ENCODE results near the gene MTMR3.

MTMR3 gene

DNA sequence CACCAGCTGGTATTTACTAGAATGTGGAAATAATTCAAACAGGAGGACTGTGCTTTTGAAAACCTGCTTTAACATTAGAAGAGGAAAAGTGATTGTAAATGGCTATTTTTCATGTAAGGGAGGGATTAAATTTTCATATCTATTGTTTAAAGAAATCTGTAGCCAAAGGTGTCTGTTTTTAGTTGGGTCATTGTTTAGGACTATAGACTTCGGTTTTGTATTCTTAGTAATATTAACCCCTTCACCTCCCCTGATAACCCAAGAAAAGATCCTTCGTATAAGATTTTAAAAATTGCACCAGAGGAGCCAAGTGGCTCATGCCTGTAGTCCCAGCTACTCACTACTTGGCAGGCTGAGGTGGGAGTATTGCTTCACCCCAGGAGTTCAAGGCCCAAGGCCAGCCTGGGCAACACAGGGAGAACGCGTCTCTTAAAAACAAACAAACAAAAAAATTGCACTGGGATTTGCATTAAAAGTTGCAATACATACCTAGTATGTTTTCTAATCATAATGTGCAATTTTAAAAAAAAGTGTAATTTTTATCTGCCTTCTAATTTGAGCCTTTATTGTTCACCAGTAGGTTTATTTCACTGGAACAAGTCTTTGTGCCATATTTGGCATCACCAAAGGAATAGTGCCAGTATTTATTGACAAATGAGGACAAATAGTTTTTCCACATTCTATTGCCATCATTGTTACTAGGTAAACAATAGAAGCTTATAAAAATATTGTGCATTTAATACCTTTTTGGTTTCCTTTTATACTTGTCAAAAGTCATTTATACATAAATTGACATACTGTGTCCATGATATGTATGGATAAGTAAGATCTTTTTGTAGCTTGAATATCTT lies 34.3 kb downstream of the MTMR3 start:
- DNase-seq, result no peak

DNA sequence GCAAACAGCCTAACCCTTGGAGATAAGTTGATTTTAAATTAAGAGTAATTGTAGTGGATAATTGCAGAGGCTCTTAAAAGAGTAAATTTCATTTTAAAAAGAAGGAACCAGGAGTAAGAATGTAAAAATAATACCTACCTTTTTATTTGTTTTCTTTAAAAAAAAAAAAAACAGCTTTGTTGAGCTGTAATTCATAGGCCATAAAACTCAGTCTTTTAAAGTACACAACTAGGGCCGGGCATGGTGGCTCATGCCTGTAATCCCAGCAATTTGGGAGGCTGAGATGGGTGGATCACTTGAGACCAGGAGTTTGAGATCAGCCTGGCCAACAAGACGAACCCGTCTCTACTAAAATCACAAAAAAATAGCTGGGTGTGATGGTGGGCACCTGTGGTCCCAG lies 42.4 kb downstream of the MTMR3 start:
- DNase-seq, result no peak

DNA sequence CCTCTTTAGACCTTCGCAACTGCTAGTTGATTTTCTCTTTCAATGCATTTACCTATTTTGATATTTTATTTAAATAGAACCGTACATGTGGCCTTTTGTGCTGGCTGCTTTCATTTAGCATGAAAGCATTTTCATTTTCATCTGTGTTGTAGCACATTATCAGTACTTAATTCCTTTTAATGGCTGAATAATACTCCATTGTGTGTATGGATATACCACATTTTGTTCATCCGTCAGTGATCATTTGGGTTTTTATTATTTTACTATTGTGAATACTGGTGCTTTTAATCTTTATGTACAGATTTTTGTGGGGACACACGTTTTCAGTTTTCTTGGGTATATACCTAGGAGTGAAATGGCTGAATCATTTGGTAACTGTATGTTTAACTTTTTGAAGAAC lies 43.1 kb downstream of the MTMR3 start:
- no peak for DNase-seq

DNA sequence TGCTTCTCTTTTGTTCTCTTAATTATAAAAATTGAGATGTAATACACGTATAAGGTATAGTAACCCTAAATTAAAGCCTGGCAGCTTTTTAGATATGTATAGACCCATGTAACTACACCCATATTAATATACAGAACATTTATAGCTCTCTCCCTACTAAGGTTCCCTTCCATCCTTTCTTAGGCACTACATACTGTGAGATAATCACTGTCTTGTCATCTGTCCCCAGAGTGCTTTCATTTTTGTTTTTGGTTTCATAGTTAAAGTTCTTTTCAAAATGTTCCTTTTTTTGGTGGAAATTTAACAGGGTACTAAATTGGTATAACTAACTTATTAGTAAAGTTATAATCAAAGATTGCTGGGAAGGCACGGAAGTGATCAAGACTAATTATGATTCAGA lies 49.2 kb downstream of the MTMR3 start:
- no peak for DNase-seq

DNA sequence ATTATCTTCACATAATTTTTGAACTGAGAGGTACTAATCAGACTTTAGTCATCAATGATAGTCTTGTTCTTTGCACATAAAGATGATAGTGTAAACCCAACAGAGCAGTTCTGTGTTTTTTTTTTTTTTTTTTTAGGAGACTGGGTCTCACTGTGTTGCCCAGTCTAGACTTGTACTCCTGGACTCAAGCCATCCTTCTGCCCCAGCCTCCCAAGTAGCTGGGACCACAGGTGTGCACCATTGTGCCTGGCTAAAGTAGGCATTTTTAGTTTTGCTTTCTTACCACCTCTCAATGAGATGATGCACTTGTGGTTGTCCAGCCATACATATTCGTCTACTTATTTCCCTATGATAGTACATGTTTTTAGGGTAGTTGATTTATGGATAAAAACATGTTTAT lies 50.6 kb downstream of the MTMR3 start:
- no peak for DNase-seq

DNA sequence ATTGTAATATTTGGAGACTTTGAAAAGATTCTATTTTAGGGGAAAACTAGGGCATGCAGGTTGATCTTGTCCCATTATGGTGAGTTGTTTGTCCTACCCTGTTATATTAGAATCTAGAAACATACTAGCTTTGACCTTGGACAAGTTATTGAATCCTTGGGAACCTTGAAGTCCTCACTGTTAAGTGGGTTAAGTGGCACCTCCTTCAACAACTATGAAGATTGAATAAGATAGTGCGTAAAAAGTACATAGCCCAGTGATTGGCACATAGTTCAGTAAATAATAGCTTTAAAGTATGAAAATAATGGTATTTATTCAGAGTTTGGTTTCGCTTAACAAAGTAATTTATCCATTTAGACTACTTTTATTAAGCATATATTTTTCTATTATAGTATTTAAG lies 51.6 kb downstream of the MTMR3 start:
- no peak for DNase-seq

DNA sequence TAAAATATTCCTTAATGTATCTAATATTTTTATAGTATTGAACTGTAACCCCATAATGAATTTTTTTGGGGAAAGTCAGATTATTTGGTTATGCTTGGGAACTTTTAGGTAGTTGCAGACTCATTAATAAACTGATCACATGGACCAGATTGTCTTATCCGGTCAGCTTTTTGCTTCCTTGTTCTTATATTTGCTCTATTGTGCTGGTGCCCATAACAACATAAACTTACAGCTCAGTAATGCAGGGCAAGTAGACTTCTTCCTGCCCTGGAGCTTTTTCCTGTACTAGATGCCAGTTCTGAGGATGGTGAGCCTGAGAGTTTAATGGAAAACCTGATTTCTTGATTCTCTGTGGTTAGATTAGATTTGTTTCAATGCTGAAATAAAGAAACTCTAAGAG lies 53.2 kb downstream of the MTMR3 start:
- no peak for DNase-seq

DNA sequence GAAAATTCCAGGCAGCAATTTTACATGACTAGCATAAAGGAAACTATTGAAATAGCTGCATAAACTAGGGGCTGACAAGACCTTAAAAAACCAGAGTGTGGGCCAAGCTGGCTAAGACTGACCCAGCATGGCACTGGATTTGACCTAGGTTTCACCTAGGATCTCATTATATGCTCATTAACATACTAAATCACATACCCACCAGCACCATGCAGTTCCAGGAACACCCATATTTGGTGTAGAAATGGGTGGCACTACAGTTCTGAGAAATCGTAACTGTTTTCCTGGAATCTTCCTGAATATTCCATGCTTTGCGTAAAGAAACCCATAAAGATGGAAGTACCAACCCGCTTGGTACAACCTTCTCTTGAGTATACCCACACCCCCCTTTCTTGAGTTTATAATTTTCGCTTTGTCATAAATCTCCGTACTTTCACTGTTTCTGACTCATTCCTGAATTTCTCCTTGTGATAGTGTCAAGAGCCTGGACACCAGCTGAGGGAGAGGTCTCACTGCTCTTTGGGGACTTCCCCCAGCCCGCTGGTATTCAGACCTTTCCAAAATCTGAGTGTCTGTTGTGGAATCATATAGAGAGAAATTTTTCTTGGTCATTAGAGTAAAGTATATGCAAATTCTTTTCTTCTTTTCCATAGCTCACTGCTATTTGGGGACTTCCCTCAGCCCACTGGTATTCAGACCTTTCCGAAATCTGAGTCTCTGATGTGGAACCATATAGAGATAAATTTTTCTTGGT lies 55.1 kb downstream of the MTMR3 start:
- no peak for DNase-seq

DNA sequence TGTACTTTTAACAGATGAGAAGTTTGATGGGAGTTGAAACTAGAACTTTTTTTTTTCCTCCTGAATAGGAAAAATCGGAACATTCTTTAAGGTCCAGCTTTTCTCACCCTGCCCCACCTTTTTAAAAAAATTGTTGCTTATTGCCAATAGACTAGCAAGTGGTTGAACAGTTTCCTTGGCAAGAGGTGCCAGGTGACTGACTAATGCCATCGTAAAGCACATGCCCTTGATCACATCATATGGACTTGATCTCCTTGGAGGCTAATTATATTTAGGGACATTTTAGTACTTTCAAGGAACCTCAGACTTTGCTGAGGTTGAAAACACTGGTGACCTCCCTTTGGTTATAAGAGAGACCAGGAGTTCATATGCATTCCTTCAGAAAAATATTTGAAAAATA lies 57.6 kb downstream of the MTMR3 start:
- no peak for DNase-seq

DNA sequence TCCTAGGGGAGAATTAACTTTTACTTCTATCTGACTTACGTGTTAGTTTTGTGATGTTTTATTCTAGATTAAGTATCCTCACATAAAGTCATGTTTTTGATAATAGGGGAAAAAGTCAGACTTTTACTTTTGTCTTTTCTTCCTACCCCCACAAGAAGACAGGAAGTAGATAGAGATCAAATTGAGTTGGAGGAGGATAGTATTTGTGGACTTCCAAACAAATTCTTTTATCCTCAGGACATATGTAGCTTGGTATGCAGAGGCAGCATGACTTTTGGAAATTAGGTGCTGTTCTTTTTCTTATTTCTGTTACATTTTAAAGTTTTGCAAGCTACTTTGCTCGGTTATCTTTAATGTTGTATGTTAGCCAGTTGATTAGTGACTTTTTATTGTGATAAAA lies 61.4 kb downstream of the MTMR3 start:
- no peak for DNase-seq

DNA sequence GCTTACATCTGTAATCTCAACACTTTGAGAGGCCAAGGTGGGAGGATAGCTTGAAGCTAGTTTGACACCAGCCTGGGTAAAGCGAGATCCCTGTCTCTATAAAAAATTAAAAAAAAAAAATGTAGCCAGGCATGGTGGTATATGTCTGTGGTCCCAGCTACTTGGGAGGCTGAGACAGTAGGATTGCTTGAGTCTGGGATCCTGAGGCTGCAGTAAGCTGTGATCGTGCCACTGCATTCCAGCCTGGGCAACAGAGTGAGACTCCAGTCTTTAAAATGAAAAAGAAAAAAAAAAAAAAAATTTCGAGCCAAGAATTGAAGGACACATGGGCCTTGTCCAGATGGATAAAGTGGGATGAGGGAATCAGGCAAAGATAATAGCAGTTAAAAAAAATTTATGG lies 62.5 kb downstream of the MTMR3 start:
- DNase-seq, result no peak

DNA sequence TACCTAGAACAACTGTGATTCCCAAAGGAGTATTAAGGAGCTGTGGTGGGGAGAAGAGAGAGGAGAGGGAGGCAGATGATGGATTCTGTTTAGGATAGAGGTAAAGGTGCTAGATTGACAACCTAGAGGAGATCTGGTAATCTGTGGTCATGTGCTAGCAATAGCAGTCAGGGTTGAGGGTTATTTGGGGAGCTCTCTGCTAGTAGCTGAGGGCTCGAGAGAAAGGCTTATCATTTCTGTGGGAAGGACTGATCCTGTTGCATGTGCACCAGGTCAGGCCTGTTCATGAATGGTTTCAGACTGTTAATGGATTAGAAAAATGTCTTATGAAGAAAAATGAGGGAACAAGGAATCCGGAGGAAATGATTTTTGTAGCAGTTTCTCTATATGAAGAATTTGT lies 63.2 kb downstream of the MTMR3 start:
- no peak for DNase-seq

DNA sequence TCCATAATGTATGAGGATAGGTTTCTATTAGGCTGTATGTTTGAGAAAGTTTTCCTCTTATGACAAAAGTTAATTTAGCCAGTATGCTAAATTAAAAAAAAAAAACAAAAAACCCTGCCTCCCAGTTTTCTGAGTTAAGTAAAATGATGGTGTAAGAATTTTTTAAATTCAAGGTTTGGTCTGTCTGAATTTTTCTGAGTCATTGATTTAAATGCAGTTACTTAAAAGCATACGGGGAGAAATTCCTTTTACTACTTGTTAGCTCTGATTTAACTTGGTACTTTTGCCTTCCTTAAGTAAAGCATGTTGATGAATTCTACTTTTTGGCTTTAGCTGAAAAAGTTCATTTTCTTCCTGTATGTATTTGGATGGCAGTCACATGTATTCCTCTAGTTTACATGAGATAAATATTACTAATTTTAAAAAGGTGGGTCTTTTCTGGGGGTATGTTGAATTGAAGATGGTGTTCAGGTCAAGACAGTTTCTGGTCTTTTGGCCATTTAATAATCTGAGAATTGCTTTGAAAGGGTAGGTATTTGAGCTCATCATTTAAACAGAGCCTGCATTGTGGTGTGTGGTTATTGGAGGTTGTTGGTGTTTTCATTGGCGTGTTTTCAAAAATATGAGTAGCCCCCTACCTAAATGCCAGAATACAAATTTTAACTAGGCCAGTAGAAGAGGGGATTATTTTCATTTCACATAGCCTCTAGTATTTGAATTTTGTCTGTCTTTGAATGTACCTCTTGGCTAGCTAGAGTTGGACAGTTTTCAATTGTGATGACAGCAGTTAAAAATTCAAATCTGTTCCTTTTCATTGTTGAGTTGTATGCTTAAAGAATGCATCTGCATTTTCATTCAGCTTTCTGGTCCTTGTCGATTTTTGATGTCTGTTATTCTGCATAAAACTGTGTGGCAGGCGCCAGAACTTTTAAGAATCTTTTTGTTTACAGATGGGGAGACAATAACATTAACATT lies 64.7 kb downstream of the MTMR3 start:
- no peak for DNase-seq

DNA sequence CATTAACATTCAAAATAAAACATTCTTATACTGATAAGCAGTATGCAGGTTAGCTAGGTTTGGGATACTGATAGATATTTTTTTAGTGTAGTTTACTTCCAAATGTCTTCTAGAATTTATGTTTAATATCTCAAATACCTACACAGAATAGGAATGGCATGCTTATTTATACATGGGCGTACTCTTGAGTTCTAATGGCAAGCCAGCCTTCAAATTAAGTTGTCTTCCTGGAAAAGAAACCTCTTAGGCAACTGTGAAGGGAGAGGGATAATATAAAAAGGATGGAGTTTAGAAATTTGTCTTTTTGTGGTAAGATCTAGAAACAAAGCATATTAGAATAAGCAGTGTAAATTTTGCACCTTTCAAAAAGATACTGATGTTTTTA lies 65.4 kb downstream of the MTMR3 start:
- no peak for DNase-seq

DNA sequence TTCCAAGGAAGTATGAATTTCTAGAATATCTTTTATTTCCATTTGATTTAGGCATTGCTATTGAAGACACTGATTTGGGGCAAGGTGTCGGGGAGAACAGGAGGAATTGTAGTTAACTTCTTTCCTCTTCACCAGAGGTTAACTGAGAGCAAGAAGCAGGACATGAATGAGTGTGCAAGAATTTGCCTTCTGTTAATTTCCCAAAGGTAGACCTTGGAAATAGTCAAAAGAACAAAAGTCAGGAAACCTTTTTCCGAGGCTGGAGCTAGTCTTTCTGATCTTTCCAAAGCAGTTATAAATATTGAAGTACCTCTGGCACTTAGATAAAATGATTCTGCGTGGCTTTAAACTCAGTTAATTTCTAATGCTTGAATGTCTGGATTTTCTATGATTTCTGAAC lies 66.9 kb downstream of the MTMR3 start:
- no peak for DNase-seq

DNA sequence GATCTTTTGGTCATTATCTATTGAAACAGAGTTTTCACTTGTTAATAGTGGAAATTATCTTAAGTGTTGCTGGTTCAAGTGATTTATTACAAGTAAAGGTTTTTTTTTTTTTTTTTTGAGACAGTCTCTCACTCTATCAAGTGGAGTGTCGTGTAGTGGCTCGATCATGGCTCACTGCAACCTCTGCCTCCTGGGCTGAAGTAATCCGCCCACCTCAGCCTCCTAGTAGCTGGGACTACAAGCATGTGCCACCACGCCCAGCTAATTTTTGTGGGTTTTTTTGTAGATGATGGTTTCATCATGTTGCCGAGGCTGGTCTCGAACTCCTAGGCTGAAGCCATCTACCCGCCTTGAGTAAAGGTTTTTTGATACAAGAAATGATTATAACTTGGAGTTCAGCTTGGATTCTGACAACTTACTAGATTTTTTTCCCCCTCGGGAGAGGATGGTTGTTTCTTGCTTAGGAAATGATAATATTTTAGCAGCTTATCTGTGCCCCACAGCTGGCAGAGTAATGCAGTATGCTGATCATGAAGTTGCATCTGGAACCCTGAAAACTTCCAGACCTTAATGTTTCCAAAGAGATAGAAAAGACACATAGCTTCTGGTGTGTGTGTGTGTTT lies 68.9 kb downstream of the MTMR3 start:
- DNase-seq, result no peak

DNA sequence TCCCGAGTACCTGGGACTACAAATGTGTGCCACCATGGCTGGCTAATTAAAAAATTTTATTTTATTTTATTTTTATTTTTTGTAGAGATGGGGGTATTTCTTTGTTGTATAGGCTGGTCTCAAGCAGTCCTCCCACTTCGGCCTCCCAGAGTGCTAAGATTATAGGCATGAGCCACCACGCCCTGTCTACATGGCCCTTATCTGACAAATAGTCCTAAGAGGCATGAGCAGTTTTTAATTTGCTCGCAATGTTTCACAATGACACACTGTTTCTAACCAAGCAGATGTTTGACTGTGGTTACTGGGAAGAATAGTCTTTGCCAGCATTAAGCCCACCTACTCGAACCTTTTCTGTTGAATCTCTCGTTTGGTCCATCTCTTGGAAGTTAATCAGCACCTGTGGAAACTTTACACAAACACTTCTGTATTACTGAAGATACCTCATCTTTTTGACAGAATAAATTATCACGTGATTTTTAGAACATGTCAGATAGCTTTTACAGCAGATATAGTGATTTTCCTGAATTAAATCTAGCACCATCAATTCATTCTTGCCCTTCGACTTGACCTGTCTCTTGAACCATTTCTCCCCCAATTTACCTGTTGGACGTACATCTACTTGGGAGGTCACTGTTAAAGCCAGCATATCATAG lies 71.4 kb downstream of the MTMR3 start:
- no peak for DNase-seq

DNA sequence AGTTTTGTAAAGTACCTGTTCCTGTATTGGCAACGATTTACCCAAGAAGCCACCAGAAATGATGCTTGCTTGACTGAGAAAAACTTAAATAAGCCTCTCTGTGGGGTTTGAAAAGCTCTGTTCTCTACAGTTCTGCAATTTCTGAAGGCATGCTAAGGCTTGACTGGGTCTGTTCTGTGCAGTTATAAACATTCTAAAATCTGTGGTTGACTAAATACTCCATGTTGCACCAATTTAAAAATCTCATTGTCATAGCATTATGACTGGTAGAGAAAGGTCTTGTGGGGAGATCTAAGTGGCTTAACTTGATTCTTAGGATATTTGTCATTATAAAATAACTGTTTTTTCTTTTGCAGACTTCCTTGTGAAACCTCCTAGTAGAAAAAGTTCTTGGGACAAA lies 73.7 kb downstream of the MTMR3 start:
- no peak for DNase-seq

DNA sequence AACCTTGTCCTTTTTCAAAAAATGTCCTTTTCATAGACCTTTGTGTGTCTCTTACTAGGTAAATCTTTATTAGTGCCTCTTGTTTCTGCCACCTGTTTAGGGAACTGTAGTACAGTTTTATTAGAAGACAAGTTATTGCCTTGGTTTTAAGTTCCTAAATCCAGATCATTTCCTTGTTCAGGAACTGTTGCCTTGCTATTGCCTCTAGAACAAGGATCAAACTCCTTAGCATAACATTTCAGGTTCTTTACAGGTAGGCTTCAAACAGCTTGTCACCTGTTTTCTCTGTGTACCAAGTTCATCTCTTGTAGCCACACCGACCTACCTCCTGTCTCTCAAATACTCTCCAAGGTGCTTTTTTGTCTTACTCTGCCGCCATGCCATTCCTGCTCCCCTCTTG lies 75.2 kb downstream of the MTMR3 start:
- no peak for DNase-seq

DNA sequence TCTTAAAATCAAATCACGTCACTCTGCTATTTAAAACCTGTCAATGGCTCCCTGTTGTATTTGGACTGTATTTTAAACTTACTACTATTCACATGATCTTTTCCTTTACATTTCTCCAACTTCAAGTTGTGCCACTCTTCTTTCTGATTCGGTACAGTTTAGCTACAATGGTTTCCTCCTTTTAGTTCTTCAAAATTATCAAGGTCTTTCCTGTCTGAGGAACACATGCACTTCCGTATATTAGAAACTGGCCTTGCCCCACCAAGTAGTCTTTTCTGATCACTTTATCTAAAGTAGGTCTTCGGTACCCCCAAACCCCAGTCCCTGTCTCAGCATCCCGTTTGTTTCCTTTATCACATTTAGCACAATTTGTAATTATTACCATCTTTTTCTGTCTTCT lies 81.8 kb downstream of the MTMR3 start:
- DNase-seq, result no peak

DNA sequence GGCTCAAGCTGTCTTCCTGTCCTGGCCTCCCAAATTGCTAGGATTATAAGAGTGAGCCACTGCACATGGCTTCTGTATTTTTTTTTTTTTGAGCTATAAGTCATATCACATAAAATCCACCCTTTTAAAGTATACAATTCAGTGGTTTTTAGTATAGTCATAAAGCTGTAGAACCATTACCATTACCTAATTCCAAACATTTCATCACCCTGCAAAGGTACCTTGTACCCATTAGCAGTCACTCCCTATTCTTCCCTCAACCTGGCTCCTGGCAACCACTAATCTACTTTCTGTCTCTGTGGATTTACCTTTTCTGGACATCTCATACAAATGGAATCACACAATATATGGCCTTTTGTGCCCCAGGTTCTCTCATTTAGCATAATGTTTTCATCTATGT lies 84.5 kb downstream of the MTMR3 start:
- no peak for DNase-seq

DNA sequence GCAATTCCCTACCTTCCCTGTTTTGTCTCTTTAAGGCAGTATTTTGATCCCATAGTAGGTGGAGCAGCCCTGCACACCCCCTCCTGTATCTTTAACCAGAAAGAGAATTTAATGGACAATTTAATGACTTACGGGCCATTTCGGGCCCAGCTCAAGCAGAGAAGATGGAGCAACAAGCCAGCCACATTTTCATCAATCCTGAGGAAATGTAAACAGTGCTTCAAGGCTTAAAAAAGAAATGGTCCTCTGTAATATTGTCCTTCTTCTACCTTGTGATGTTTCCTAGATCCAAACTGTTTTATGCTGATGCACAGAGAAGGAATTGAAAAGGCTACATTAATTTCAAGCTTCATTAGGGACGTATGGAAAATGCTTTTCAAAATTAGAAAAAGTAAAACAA lies 88.6 kb downstream of the MTMR3 start:
- no peak for DNase-seq

Data from activated T-cell treated with anti-CD3 and anti-CD28 coated beads, Interleukin-2, amount 50 U/mL, for 1 hour (primary cell).